Ovary (tissue), 9 donors: ENCODE data around the gene RNF217. TPM values are rescaled to one million over a fixed set of nuclear protein-coding genes. Genes with fewer than 3 reads are reported as not detected.

ENCODE experiments used
- DNase-seq, 5 donors: peaks; one replicate each; pipeline ENCODE4 v3.0.0-alpha.2; 2019 to 2020
- H3K27ac ChIP-seq, 2 donors: fragments of 200-600 bp; one replicate each; pipeline versions ENCODE4 v1.5.1 to v1.8.0; 2019 to 2022
- H3K27me3 ChIP-seq: fragments of 200-600 bp; one replicate; pipeline ENCODE4 v1.8.0; 2022
- H3K36me3 ChIP-seq: fragments of 200-600 bp; sonication (generic); one replicate; pipeline ENCODE4 v1.5.1; 2019
- H3K4me1 ChIP-seq: one replicate; pipeline ENCODE4 v1.8.1; 2013; ENCODE audit warnings: mild to moderate bottlenecking, moderate library complexity; ENCODE audit not compliant: insufficient read depth
- H3K4me3 ChIP-seq: fragments of 200-600 bp; sonication (generic); one replicate; pipeline ENCODE4 v1.5.1; 2017
- H3K9me3 ChIP-seq, 2 donors: fragments of 200-600 bp in 1 of 2; sonication (generic) in 1 of 2; one replicate each; pipeline versions ENCODE4 v1.5.1 to v1.8.1; 2013 to 2019; ENCODE audit warnings: mild to moderate bottlenecking in 1 of 2, moderate library complexity in 1 of 2
- CTCF ChIP-seq, 3 donors: fragments of 450-650 bp in 2 of 3; fragments of 200-600 bp in 1 of 3; IDR thresholded peaks; one replicate each; pipeline versions ENCODE4 v1.5.1 to v1.8.0; 2016 to 2022; ENCODE audit warnings: antibody characterized with exemption in 3 of 3, mild to moderate bottlenecking in 1 of 3
- EP300 ChIP-seq: sonication (generic); formaldehyde crosslinking; IDR thresholded peaks from one replicate; pipeline ENCODE4 v1.6.1; 2017; ENCODE audit warnings: antibody characterized with exemption
- POLR2A ChIP-seq: fragments of 450-650 bp; IDR thresholded peaks from one replicate; pipeline ENCODE4 v1.6.1; 2017; ENCODE audit warnings: antibody characterized with exemption, mild to moderate bottlenecking, moderate library complexity
- WGBS, 3 donors: extraction: QIAGEN DNeasy Blood & Tissue Kit in 1 of 3; methylation state at CpG; one replicate each; pipeline versions ENCODE4 v1.1.5 to v1.1.7; 2013 to 2017; 5-methylcytosine and 5-hydroxymethylcytosine counted together
- intact Hi-C, 4 donors: fragments of 100-400 bp; cut with DNase I; formaldehyde crosslinking; loops; one replicate each; pipeline versions ENCODE4 v1.11.0 to v1.15.1; 2022 to 2023
- polyA plus RNA-seq, 2 donors: library from polyadenylated mRNA; stranded (reverse); fragments of 200-250 nt in 1 of 2; fragments of 350-450 nt in 1 of 2; fragmentation: Illumina TruSeq in 1 of 2; extraction: RNeasy Lipid Tissue Mini Kit (QIAGEN cat#74804) in 1 of 2; gene quantifications; one replicate each; pipeline ENCODE4 v1.2.3, GENCODE V29; 2013 to 2014
- total RNA-seq, 7 donors: library from RNA; depleted of rRNA in 2 of 7; stranded (reverse); fragments of >200 nt in 2 of 7; fragmentation: NEBNext Ultra II Directional in 3 of 7; extraction: Animal tissue kit (Norgen Biotek cat#: 25700) in 3 of 7; gene quantifications; one replicate each; pipeline versions ENCODE4 v1.1.0 to v1.2.4, GENCODE V29; 2016 to 2023
- donor health status: DM: no; HTN: no; CAD: no; lungs with moderate emphysema.
- donor health status: DM: no; HTN: no; CAD: no.
- donor health status: Bipolar disorder and iron deficiency.
- donor health status: DM: yes; HTN: yes; CAD: no.
- donor health status: DM: no; HTN: no; CAD: no.
- donor health status: DM: yes; HTN: yes; CAD: no.

Gene RNF217
- total and polyA plus RNA-seq, 9 donors = 5.8 to 40.4 (median 33.6) TPM

- Histone ChIP-seq H3K9me3 (no peaks in the 10 kb centered on the region), H3K27me3 (no peaks in the 10 kb centered on the region), H3K4me1 (peaks cover 4% of the 10 kb centered on the region), H3K36me3 (no peaks in the 10 kb centered on the region), H3K4me3 (no peak overlapping the region), H3K27ac (no peak overlapping the region)
- intact Hi-C loops = no loop called here
- DNase-seq = no peak
- TF ChIP-seq CTCF (IDR thresholded peaks at IDR 0.05) = no peak
- no peak for TF ChIP-seq POLR2A
- TF ChIP-seq EP300 = no peak
- 88 to 91% (median 89%) methylated on average over 5 of the region's 5 CpGs for WGBS, 3 donors
These were observed 8.0 kb downstream of the RNF217 start for GRCh38 chr6:124970243-124970642.

DNA sequence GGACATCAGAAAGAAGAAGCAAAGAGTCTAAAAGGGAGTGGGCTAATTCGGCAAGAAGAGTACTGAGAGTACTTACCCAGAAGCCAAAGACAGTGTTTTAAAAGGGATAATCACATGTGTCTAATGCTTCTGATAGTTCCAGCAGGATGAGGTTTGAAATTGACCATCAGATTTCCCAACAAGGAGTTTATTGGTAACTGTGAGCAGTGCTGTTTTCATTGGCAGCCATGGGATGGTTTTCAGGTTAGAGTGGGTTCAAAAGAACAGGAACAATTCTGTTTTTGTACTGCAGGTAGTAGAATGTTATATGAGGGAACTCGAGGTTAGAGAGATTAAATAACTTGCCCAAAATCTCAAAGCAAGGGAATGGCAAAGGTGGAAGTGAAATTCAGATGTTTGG, 8.5 kb downstream of the RNF217 start:
- TF ChIP-seq POLR2A = no peak
- TF ChIP-seq EP300 = no peak
- no peak for TF ChIP-seq CTCF (IDR thresholded peaks at IDR 0.05)
- H3K9me3 ChIP-seq = no peaks in the 10 kb centered on the region
- H3K4me1 ChIP-seq = peaks cover 2% of the 10 kb centered on the region
- H3K27me3 ChIP-seq = no peaks in the 10 kb centered on the region
- 91 to 93% (median 92%) methylated on average over 2 of the region's 2 CpGs for whole genome bisulfite sequencing, 3 donors
- no peak for DNase-seq
- H3K36me3 ChIP-seq = no peaks in the 10 kb centered on the region
- H3K4me3 ChIP-seq = no peak overlapping the region
- H3K27ac ChIP-seq = no peak overlapping the region
- intact Hi-C loops = no loop called here

- H3K9me3 ChIP-seq = peaks cover 0 to 8% of the 10 kb centered on the region in 2 donors
These were observed 11.5 kb downstream of the RNF217 start for GRCh38 chr6:124973780-124974179.

GRCh38 chr6:124974771-124975377, 12.6 kb downstream of the RNF217 start:
- Histone ChIP-seq H3K4me1 (peaks cover 2% of the 10 kb centered on the region), H3K27me3 (no peaks in the 10 kb centered on the region), H3K9me3 (peaks cover 0 to 10% of the 10 kb centered on the region in 2 donors), H3K4me3 (no peak overlapping the region), H3K36me3 (no peaks in the 10 kb centered on the region), H3K27ac (no peak overlapping the region)
- TF ChIP-seq CTCF (IDR thresholded peaks at IDR 0.05) (no peak), POLR2A (no peak), EP300 (no peak)
- intact Hi-C loops = no loop called here
- no peak for DNase-seq
- 82 to 88% (median 85%) methylated on average over 6 of the region's 6 CpGs for WGBS, 3 donors

More at GRCh38 chr6:124973780-124974179, 11.5 kb downstream of the RNF217 start:
- Histone ChIP-seq H3K27ac (no peak overlapping the region), H3K27me3 (no peaks in the 10 kb centered on the region), H3K36me3 (no peaks in the 10 kb centered on the region), H3K4me1 (peaks cover 2% of the 10 kb centered on the region), H3K4me3 (no peak overlapping the region)
- DNase-seq = no peak
- intact Hi-C loops = no loop called here
- TF ChIP-seq EP300 = no peak
- TF ChIP-seq POLR2A = no peak
- TF ChIP-seq CTCF (IDR thresholded peaks at IDR 0.05) = no peak
- WGBS, 3 donors = 84 to 90% (median 89%) methylated on average over 6 of the region's 6 CpGs
